ENCODE measurements around the gene CORO6. TPM values are rescaled to one million over a fixed set of nuclear protein-coding genes. Genes with fewer than 3 reads are reported as not detected.

CORO6 gene
- total and polyA plus RNA-seq, 10 of the 15 experiments (the other 5 are each of a cell fraction or from before 2014, with no cell fraction given), result 0.26 to 5.0 (median 1.7) TPM; not detected in 1

- TF ChIP-seq REST (IDR thresholded peaks at IDR 0.05; ENCODE audit: low read depth, low read length), result no peak
- no peak for TF ChIP-seq BMI1 (IDR thresholded peaks at IDR 0.05; ENCODE audit: borderline replicate concordance)
- TF ChIP-seq ZNF217 (IDR thresholded peaks at IDR 0.05), result no peak
- peak; percentile 81 for TF ChIP-seq RB1 (IDR thresholded peaks at IDR 0.05; ENCODE audit: borderline replicate concordance)
- TF ChIP-seq MXI1 (IDR thresholded peaks at IDR 0.05; ENCODE audit: low read depth, low read length), result peak; percentile 76
- no peak for TF ChIP-seq MTA2 (IDR thresholded peaks at IDR 0.05; ENCODE audit: low read depth)
- peak; percentile 89 for TF ChIP-seq PBX3 (IDR thresholded peaks at IDR 0.05; ENCODE audit: insufficient replicate concordance, low read depth, low read length)
- TF ChIP-seq SRF (IDR thresholded peaks at IDR 0.05; ENCODE audit: low read depth in 2 of 2, low read length in 2 of 2), result no peak
- no peak for TF ChIP-seq SIX5 (IDR thresholded peaks at IDR 0.05; ENCODE audit: low read depth, low read length, severe bottlenecking)
- TF ChIP-seq, protein P1, sequence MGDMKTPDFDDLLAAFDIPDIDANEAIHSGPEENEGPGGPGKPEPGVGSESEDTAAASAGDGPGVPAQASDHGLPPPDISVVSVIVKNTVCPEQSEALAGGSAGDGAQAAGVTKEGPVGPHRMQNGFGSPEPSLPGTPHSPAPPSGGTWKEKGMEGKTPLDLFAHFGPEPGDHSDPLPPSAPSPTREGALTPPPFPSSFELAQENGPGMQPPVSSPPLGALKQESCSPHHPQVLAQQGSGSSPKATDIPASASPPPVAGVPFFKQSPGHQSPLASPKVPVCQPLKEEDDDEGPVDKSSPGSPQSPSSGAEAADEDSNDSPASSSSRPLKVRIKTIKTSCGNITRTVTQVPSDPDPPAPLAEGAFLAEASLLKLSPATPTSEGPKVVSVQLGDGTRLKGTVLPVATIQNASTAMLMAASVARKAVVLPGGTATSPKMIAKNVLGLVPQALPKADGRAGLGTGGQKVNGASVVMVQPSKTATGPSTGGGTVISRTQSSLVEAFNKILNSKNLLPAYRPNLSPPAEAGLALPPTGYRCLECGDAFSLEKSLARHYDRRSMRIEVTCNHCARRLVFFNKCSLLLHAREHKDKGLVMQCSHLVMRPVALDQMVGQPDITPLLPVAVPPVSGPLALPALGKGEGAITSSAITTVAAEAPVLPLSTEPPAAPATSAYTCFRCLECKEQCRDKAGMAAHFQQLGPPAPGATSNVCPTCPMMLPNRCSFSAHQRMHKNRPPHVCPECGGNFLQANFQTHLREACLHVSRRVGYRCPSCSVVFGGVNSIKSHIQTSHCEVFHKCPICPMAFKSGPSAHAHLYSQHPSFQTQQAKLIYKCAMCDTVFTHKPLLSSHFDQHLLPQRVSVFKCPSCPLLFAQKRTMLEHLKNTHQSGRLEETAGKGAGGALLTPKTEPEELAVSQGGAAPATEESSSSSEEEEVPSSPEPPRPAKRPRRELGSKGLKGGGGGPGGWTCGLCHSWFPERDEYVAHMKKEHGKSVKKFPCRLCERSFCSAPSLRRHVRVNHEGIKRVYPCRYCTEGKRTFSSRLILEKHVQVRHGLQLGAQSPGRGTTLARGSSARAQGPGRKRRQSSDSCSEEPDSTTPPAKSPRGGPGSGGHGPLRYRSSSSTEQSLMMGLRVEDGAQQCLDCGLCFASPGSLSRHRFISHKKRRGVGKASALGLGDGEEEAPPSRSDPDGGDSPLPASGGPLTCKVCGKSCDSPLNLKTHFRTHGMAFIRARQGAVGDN (IDR thresholded peaks at IDR 0.05), result peak; percentile 95
- TF ChIP-seq, protein P2, sequence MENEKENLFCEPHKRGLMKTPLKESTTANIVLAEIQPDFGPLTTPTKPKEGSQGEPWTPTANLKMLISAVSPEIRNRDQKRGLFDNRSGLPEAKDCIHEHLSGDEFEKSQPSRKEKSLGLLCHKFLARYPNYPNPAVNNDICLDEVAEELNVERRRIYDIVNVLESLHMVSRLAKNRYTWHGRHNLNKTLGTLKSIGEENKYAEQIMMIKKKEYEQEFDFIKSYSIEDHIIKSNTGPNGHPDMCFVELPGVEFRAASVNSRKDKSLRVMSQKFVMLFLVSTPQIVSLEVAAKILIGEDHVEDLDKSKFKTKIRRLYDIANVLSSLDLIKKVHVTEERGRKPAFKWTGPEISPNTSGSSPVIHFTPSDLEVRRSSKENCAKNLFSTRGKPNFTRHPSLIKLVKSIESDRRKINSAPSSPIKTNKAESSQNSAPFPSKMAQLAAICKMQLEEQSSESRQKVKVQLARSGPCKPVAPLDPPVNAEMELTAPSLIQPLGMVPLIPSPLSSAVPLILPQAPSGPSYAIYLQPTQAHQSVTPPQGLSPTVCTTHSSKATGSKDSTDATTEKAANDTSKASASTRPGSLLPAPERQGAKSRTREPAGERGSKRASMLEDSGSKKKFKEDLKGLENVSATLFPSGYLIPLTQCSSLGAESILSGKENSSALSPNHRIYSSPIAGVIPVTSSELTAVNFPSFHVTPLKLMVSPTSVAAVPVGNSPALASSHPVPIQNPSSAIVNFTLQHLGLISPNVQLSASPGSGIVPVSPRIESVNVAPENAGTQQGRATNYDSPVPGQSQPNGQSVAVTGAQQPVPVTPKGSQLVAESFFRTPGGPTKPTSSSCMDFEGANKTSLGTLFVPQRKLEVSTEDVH (IDR thresholded peaks at IDR 0.05; ENCODE audit: low read depth, partially characterized antibody), result no peak
- TF ChIP-seq, protein P3, sequence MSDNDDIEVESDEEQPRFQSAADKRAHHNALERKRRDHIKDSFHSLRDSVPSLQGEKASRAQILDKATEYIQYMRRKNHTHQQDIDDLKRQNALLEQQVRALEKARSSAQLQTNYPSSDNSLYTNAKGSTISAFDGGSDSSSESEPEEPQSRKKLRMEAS (IDR thresholded peaks at IDR 0.05; ENCODE audit: low read depth, low read length), result peak; percentile 91
- 0 out of 2 replicates have a peak, but pooled peaks have one; percentile 43 for TF ChIP-seq ELK1 (IDR thresholded peaks at IDR 0.05; ENCODE audit: low read depth, low read length)
Observed at GRCh38 chr17:29579866-29580771, 42.6 kb downstream of the CORO6 start (continued).
